GM19239 (cell line): ENCODE data around the gene KLHL20.

ENCODE experiments used
- DNase-seq: peaks from one replicate; pipeline ENCODE4 v3.0.0; 2011; ENCODE audit warnings: low spot score; ENCODE audit not compliant: insufficient read length
- FAIRE-seq: peaks from 2 replicates; lab custom pipeline; 2011; peaks lifted over from hg19 to GRCh38; lab: Jason Lieb, UNC

Gene KLHL20

DNA sequence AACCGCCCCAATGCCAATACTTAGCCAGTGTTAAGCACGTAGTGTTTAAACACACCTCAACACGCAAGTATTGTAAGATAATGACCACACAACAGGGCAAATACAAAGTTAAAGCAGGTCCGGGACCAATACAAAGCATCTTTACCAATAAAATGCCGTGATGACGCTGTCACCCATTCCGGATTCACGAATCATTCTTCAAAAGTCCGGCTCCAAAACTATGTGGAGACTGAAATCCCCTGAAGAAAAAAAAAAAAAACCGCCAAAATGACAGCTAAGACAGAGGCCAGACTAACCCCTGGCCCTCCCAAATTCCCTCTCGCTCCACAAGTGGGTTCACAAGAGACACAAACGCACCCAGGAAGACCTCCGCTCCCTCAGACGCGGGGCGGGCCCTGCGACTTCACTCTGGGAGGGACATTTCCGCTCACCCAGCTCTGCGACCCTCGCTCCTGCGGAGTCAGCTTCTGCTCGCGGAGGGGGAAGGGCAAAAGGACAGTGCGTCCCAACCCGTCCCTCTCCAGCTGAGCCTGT lies 109.1 kb downstream of the KLHL20 start:
- DNase-seq (no peak), FAIRE-seq (no peak)

GRCh38 chr1:173824315-173825081 lies 109.7 kb downstream of the KLHL20 start, which contains the start of the genes CENPL and DARS2:
Gene CENPL (minus strand): TSS chr1:173824883. CDS start chr1:173811299, 13,584 bp downstream.
Gene DARS2 (plus strand): TSS chr1:173824673. CDS start chr1:173825230, 557 bp downstream.
- FAIRE-seq (peak; percentile 92), DNase-seq (peak; percentile 57)

GRCh38 chr1:173827611-173828010 lies 112.8 kb downstream of the KLHL20 start:
- FAIRE-seq (no peak), DNase-seq (no peak)

DNA sequence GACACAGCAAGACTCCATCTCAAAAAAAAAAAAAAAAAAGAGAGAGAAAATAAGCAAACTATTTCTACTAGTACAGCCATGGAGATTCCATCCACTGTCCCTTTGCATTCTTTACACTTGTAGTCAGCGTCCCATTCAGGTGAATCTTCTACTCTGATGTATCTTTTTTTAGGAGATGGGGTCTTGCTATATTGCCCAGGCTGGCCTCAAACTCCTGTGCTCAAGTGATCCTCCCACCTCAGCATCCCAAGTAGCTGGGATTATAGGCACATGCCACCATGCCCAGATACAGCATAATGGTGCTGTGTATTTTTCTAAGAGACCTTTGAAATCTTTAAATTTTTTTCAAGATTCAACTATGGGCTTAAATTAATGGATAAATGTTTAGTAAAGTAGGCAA lies 118.0 kb downstream of the KLHL20 start:
- FAIRE-seq (no peak), DNase-seq (no peak)
